HCT116 (cell line): ENCODE measurements around the gene FLG2.

Experiments
- EZH2phosphoT487 ChIP-seq: fragments of 200-600 bp; IDR thresholded peaks from 2 replicates; pipeline ENCODE4 v1.6.1; 2018; ENCODE audit warnings: antibody characterized with exemption, borderline replicate concordance
- SIN3A ChIP-seq: IDR thresholded peaks from 2 replicates; pipeline ENCODE4 v1.6.1; 2012; ENCODE audit warnings: low read depth

DNA sequence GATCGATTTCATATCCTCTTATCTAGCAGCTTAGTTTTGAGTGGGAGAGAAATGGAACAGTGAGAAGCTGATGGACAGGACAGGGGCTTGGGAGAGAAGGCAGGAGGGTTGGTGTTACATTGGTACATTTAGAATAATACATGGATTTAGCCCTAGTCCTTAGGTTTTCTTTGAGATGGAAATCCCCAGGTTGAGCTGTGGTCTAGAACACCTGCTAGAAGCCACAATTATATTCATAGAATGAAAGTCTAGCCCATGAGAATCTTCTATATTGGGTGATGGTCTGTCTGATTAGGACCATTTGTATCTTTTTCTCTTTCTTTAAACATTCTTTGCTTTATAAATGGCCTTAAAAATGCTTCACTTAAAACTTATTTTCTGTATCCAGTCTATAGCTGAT lies 34.3 kb upstream of the FLG2 start:
- TF ChIP-seq EZH2phosphoT487 (no peak), SIN3A (no peak)
